NT2/D1 (cell line): Measurements from ENCODE around the gene MBD3L3.
"Not testable (repeated sequence)": the region's sequence is repeated elsewhere in the genome, so short reads cannot be mapped to it uniquely, and the experiment has no call there.

Experiments used
- DNase-seq: peaks from one replicate; pipeline ENCODE4 v3.0.0-alpha.2; 2011; ENCODE audit warnings: low read depth, low spot score
- H3K27me3 ChIP-seq: 2 replicates; pipeline ENCODE4 v1.6.0; 2011; ENCODE audit warnings: mild to moderate bottlenecking; ENCODE audit not compliant: insufficient read length, insufficient read depth
- H3K36me3 ChIP-seq: 2 replicates; pipeline ENCODE4 v1.6.1; 2011; ENCODE audit warnings: mild to moderate bottlenecking, low read length, mixed read lengths; ENCODE audit not compliant: insufficient read depth, insufficient read length
- H3K4me1 ChIP-seq: 2 replicates; pipeline ENCODE4 v1.5.1; 2011; ENCODE audit not compliant: insufficient read depth, insufficient read length
- H3K4me3 ChIP-seq: 2 replicates; pipeline ENCODE4 v1.5.1; 2011; ENCODE audit warnings: low read depth; ENCODE audit not compliant: insufficient read length
- H3K9ac ChIP-seq: 2 replicates; pipeline ENCODE4 v1.6.0; 2011; ENCODE audit warnings: low read depth; ENCODE audit not compliant: insufficient read length
- H3K9me3 ChIP-seq: 2 replicates; pipeline ENCODE4 v1.5.1; 2011; ENCODE audit warnings: mild to moderate bottlenecking, low read length; ENCODE audit not compliant: insufficient read depth
- SUZ12 ChIP-seq: IDR thresholded peaks from 2 replicates; pipeline ENCODE4 v1.6.1; 2011; ENCODE audit not compliant: insufficient read length, insufficient read depth; ENCODE audit errors: extremely low read depth
- YY1 ChIP-seq: IDR thresholded peaks from 2 replicates; pipeline ENCODE4 v1.6.1; 2011; ENCODE audit not compliant: insufficient read length, insufficient read depth
- ZNF274 ChIP-seq: IDR thresholded peaks from 2 replicates; pipeline ENCODE4 v1.6.1; 2011; ENCODE audit warnings: mild to moderate bottlenecking, low read depth, low read length

The MBD3L3 gene

GRCh38 chr19:7069904-7070226 lies 11.4 kb upstream of the MBD3L3 start:
- peak overlapping the region; percentile 92 for H3K9ac ChIP-seq
- H3K36me3 ChIP-seq = peaks cover 34% of the 10 kb centered on the region
- DNase-seq = no peak
- H3K4me3 ChIP-seq = peak overlapping the region; percentile 97
- peaks cover 13% of the 10 kb centered on the region; the same call in 1 of the 2 replicates for H3K9me3 ChIP-seq
- H3K27me3 ChIP-seq = no peaks in the 10 kb centered on the region
- H3K4me1 ChIP-seq = no peaks in the 10 kb centered on the region
- no peak for TF ChIP-seq YY1
- TF ChIP-seq SUZ12 = no peak
- TF ChIP-seq ZNF274 = no peak

GRCh38 chr19:7069042-7069903 lies 10.8 kb upstream of the MBD3L3 start, which contains the start of gene ZNF557:
ZNF557 (plus strand) TSS chr19:7069703; CDS start chr19:7075075, 5,372 bp downstream.
- H3K4me3 ChIP-seq = peak within 1 kb of the TSS; percentile 97
- peak; percentile 97 for DNase-seq
- no peaks in the 10 kb centered on the region for H3K27me3 ChIP-seq
- peaks cover 28% of the 10 kb centered on the region for H3K36me3 ChIP-seq
- peak within 1 kb of the TSS; percentile 92 for H3K9ac ChIP-seq
- H3K4me1 ChIP-seq = no peaks in the 10 kb centered on the region
- peaks cover 13% of the 10 kb centered on the region; the same call in 1 of the 2 replicates for H3K9me3 ChIP-seq
- no peak for TF ChIP-seq SUZ12
- TF ChIP-seq ZNF274 = no peak
- TF ChIP-seq YY1 = no peak

- Histone ChIP-seq H3K4me3 (no peak overlapping the region), H3K9ac (no peak overlapping the region), H3K4me1 (no peaks in the 10 kb centered on the region), H3K27me3 (no peaks in the 10 kb centered on the region), H3K9me3 (peaks cover 13% of the 10 kb centered on the region; the same call in 1 of the 2 replicates), H3K36me3 (peaks cover 26% of the 10 kb centered on the region)
- TF ChIP-seq YY1 = no peak
- TF ChIP-seq SUZ12 = no peak
- no peak for TF ChIP-seq ZNF274
- DNase-seq = no peak
These were observed 10.1 kb upstream of the MBD3L3 start for GRCh38 chr19:7068599-7068998.

GRCh38 chr19:7067716-7068115 lies 9.2 kb upstream of the MBD3L3 start:
- H3K4me1 ChIP-seq = no peaks in the 10 kb centered on the region
- no peak overlapping the region for H3K4me3 ChIP-seq
- TF ChIP-seq SUZ12 (no peak), ZNF274 (no peak)
- H3K9me3 ChIP-seq = peaks cover 13% of the 10 kb centered on the region; the same call in 1 of the 2 replicates
- H3K36me3 ChIP-seq = peaks cover 18% of the 10 kb centered on the region
- no peak overlapping the region for H3K9ac ChIP-seq
- no peaks in the 10 kb centered on the region for H3K27me3 ChIP-seq
- no peak for DNase-seq

GRCh38 chr19:7067122-7067521 lies 8.6 kb upstream of the MBD3L3 start:
- DNase-seq = peak; percentile 49
- Histone ChIP-seq H3K36me3 (peaks cover 12% of the 10 kb centered on the region), H3K9me3 (peaks cover 13% of the 10 kb centered on the region; the same call in 1 of the 2 replicates)
- H3K4me1 ChIP-seq, H3K4me3 ChIP-seq, H3K9ac ChIP-seq, H3K27me3 ChIP-seq: not testable (repeated sequence)

GRCh38 chr19:7063764-7064418 lies 5.4 kb upstream of the MBD3L3 start:
- Histone ChIP-seq H3K4me1 (no peaks in the 10 kb centered on the region), H3K9me3 (peaks cover 13% of the 10 kb centered on the region; the same call in 1 of the 2 replicates), H3K9ac (no peak overlapping the region), H3K27me3 (no peaks in the 10 kb centered on the region), H3K4me3 (no peak overlapping the region), H3K36me3 (no peaks in the 10 kb centered on the region)
- DNase-seq = no peak
- TF ChIP-seq SUZ12 = no peak
- no peak for TF ChIP-seq YY1
- TF ChIP-seq ZNF274 = no peak

- Histone ChIP-seq H3K9me3 (peaks cover 13% of the 10 kb centered on the region; the same call in 1 of the 2 replicates), H3K4me1 (no peaks in the 10 kb centered on the region), H3K9ac (no peak overlapping the region), H3K4me3 (no peak overlapping the region), H3K36me3 (no peaks in the 10 kb centered on the region), H3K27me3 (no peaks in the 10 kb centered on the region)
- no peak for DNase-seq
- TF ChIP-seq SUZ12 (no peak), YY1 (no peak), ZNF274 (no peak)
These were observed 4.9 kb upstream of the MBD3L3 start for GRCh38 chr19:7063339-7063738.

- not testable (repeated sequence) for H3K4me1 ChIP-seq
These were observed 1.5 kb upstream of the MBD3L3 start for GRCh38 chr19:7059977-7060376.

GRCh38 chr19:7056371-7056770 lies 2.1 kb downstream of the MBD3L3 start:
- H3K4me1 ChIP-seq, DNase-seq, H3K27me3 ChIP-seq, H3K4me3 ChIP-seq, H3K9me3 ChIP-seq, H3K36me3 ChIP-seq, H3K9ac ChIP-seq: not testable (repeated sequence)

More at GRCh38 chr19:7059977-7060376, 1.5 kb upstream of the MBD3L3 start:
- H3K36me3 ChIP-seq, H3K9me3 ChIP-seq, H3K4me3 ChIP-seq, H3K27me3 ChIP-seq, H3K9ac ChIP-seq, DNase-seq: not testable (repeated sequence)

GRCh38 chr19:7055679-7056078 lies 2.8 kb downstream of the MBD3L3 start:
- not testable (repeated sequence) for DNase-seq, H3K36me3 ChIP-seq, H3K9ac ChIP-seq, H3K4me1 ChIP-seq, H3K4me3 ChIP-seq, H3K27me3 ChIP-seq, H3K9me3 ChIP-seq

GRCh38 chr19:7054635-7055368 lies 3.7 kb downstream of the MBD3L3 start:
- not testable (repeated sequence) for H3K27me3 ChIP-seq, H3K36me3 ChIP-seq, DNase-seq, H3K9ac ChIP-seq, H3K4me1 ChIP-seq, H3K4me3 ChIP-seq, H3K9me3 ChIP-seq
